GM18526 (cell line): ENCODE measurements around the gene RGS18.

Experiments used
- POLR2A ChIP-seq: IDR thresholded peaks from 3 replicates; pipeline ENCODE4 v1.6.1; 2011; ENCODE audit not compliant: insufficient read length; ENCODE audit errors: extremely low read depth

RGS18 gene, protein sequence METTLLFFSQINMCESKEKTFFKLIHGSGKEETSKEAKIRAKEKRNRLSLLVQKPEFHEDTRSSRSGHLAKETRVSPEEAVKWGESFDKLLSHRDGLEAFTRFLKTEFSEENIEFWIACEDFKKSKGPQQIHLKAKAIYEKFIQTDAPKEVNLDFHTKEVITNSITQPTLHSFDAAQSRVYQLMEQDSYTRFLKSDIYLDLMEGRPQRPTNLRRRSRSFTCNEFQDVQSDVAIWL

GRCh38 chr1:192158181-192158580, at the start of gene RGS18:
Gene RGS18, plus strand, starts transcription at chr1:192158462. Its CDS starts 176 bp downstream, at chr1:192158638.
- TF ChIP-seq POLR2A, result no peak

GRCh38 chr1:192109576-192109975, 48.7 kb upstream of the RGS18 start:
- no peak for TF ChIP-seq POLR2A

GRCh38 chr1:192115000-192115399, 43.3 kb upstream of the RGS18 start:
- TF ChIP-seq POLR2A, result no peak

DNA sequence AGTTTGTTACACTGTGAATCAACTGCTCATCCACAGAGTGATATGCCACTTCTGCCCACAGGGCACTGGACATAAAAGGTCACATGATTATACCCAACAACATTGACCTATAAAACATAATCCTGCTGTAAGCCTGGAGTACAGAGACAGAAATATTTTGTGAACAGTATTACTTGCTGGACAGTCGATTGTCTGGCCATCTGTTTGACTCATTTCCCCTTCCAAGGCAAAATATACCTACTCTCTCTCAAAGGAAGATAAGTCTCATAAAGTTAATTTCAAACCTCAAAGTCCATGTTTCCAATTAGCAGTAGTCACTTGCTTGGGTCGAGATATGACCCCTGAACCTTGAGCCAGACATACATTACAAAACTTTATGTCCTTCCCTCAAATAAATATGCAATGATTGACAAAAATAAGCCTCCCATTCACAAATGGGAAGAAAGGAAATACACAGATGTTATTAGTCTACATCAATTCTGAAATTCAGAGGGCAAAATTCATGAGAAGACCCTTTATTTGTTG, 39.3 kb upstream of the RGS18 start:
- TF ChIP-seq POLR2A, result no peak

DNA sequence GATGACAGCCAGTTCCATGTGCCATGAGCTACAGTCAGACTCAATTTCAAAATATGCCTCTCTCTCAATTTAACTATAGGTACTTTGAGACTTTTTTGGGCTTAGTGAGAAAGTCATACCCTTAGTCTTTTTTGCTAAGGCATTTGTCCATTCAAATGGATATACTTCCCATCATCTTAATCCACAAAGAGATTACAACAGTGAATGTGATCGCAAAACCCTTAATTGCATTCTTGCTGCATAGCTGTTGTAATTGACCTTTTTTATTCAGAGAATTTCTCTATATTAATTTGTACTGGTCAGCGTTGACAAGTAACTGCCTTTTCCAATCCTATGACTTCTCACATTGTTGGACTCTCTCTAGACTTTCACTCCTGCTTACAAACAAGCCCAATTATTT, 38.6 kb upstream of the RGS18 start:
- no peak for TF ChIP-seq POLR2A

DNA sequence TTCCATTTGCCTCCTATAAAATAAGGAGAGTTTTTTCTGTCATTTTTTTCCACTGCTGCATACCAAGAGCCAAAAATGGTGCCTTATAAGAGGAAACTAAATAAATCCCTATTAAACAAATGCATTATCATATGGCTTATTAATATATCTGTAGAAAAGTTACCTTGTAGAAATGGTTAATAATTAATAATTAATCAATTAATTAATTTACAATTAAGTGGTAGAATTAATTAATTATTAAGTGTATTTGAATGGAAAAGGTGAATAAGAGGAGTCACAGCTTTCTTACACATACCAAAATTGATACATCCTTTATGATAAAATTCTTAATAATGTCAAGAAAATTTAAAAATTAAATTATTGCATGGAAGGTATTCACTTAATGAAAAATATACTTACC, 35.6 kb upstream of the RGS18 start:
- TF ChIP-seq POLR2A, result no peak

- no peak for TF ChIP-seq POLR2A
These were observed 35.0 kb upstream of the RGS18 start for GRCh38 chr1:192123212-192123611.

GRCh38 chr1:192126030-192126619, 32.1 kb upstream of the RGS18 start:
- no peak for TF ChIP-seq POLR2A

DNA sequence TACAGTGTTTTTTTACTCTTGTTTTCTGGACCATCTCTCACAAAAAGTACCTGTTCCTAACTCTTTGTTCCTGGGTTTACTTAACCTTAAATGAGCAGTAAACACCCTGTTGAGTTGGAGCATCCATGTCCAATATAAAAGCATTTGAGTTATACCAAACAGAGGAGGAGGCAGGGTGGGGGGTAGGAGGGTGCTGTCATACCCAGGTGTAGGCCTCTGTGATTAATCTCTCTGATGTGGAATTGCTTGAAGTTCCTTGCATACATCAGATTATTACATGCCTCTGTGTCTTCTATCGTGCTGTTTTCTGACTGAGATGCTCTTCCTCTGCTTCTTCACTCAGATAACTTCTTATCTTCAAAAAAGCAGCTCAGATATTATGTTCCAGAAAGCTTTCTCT, 28.1 kb upstream of the RGS18 start:
- TF ChIP-seq POLR2A, result no peak

GRCh38 chr1:192131914-192132313, 26.3 kb upstream of the RGS18 start:
- TF ChIP-seq POLR2A, result no peak

DNA sequence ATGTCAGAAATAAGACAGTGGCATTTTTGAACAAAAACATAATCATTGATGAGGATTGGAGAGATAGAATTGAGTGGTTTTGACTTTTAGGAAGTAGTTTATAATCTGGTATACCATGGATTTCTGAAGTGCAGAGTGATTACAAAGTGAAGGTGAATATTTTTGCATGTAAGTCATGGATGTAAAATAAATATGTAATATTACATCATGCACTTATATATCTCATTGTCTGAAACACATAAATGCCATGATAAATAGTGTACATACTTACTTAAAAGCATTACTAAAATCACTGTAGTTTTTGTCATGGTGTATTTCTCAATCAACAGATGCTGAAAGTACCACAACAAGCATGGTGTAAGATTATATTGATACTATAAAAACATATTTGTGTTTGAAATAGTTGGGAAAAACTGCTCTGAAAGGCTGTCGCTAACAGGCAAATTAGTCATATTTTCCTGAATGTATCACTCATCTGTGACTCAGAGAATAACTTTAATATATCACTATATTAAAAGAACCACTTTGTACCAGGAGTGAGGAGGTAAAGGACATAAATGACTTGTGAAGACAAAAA, 24.8 kb upstream of the RGS18 start:
- no peak for TF ChIP-seq POLR2A

DNA sequence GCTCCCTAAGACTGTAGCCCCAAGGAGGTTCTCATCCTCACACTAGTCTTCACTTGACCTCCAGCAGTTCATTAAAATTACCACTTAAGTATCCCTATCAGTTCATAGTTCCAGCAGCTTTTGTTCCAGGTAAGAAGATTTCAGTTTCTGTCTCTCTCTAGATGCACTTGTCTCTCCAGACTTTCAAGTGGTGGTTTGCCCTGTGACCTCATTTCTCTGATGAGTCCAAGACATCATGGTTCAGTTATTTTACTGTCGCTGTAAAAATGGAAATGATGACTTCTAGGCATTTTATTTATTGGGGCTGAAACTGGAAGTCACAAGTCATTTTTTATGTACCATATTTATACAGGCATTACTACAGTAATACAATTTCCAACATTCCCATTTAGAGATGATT, 17.9 kb upstream of the RGS18 start:
- no peak for TF ChIP-seq POLR2A

GRCh38 chr1:192147221-192147620, 11.0 kb upstream of the RGS18 start:
- no peak for TF ChIP-seq POLR2A

- TF ChIP-seq POLR2A, result no peak
These were observed 10.6 kb upstream of the RGS18 start for GRCh38 chr1:192147696-192148095.

GRCh38 chr1:192151176-192151575, 7.1 kb upstream of the RGS18 start:
- TF ChIP-seq POLR2A, result no peak

DNA sequence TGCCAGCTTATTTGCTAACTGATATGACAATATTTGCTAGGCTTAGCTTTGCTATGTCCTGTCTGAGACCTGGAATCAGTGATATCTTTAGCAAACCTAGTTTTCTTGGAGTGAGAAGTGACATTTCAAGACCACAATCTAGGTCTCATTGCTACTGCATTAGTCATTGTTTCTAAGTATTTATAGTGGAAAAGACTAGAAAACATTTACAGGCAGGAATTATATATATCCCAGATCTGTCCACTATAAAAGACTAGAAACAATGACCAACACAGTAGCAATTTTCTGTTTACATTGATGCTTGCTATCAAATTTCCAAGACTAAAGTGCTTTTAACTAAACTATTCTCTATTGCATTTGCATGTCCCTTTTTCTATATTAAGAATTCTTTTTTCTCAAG, 5.0 kb upstream of the RGS18 start:
- TF ChIP-seq POLR2A, result no peak
